Stimulated activated CD4-positive, alpha-beta T cell treated with anti-CD3 and anti-CD28 coated beads, Interleukin-1b, Interleukin-23, amount 100 ng/mL, for 1 hour (primary cell): ENCODE data around the gene RNF103.

ENCODE experiments used
- DNase-seq, 2 donors: peaks; one replicate each; pipeline ENCODE4 v3.0.0-alpha.2; 2020; ENCODE audit warnings: low read depth in 2 of 2

The RNF103 gene

GRCh38 chr2:86566821-86567190 is 56.9 kb downstream of the RNF103 start:
- no peak for DNase-seq

- DNase-seq = no peak
Measured at GRCh38 chr2:86566158-86566820, 57.4 kb downstream of the RNF103 start.

- DNase-seq = no peak
Measured at GRCh38 chr2:86563650-86564061, 60.0 kb downstream of the RNF103 start.

- peak; percentile 91 to 93 for DNase-seq
Measured at GRCh38 chr2:86562922-86563649, 60.6 kb downstream of the RNF103 start, which contains the start of gene CHMP3. TSS of gene CHMP3 (minus strand) at chr2:86563443. CDS start at chr2:86563348, 95 bp downstream.

- no peak for DNase-seq
Measured at GRCh38 chr2:86562485-86562921, 61.2 kb downstream of the RNF103 start.

- no peak for DNase-seq
Measured at GRCh38 chr2:86557836-86558235, 65.8 kb downstream of the RNF103 start.

GRCh38 chr2:86556508-86556907 is 67.2 kb downstream of the RNF103 start:
- DNase-seq = no peak
